PC-9 (cell line): ENCODE results near the gene PIK3CB. TPM values are rescaled to one million over a fixed set of nuclear protein-coding genes. Genes with fewer than 3 reads are reported as not detected.
A peak's percentile ranks its signal among the peaks of the same experiment; 100 is the strongest.
"Not testable (repeated sequence)": the region's sequence is repeated elsewhere in the genome, so short reads cannot be mapped to it uniquely, and the experiment has no call there.

Source experiments
- BruUV-seq: library from RNA; stranded (reverse); fragments of 400-500 nt; replicated peaks from 2 replicates; lab custom pipeline; 2021; lab: Mats Ljungman, UMichigan
- CTCF ChIA-PET: fragments of 300-600 bp; sonication (Branson Sonifier 250); formaldehyde crosslinking; loops from one replicate; lab custom pipeline; 2022; ENCODE audit warnings: antibody characterized with exemption; lab: Charles Lee
- POLR2A ChIA-PET: fragments of 300-600 bp; sonication (Branson Sonifier 250); formaldehyde crosslinking; loops from one replicate; lab custom pipeline; 2022; ENCODE audit warnings: antibody characterized with exemption; ENCODE audit not compliant: unreplicated experiment; lab: Charles Lee
- DNase-seq, 2 experiments: peaks; one replicate each; pipeline versions ENCODE4 v3.0.0 to v3.0.0-alpha.2; 2015 to 2022; ENCODE audit warnings: mixed read lengths in 1 of 2
- H2AFZ ChIP-seq: fragments of 200-600 bp; sonication (generic); 2 replicates; pipeline ENCODE4 v1.8.1; 2017; ENCODE audit warnings: antibody characterized with exemption
- H3F3A ChIP-seq: fragments of 200-600 bp; sonication (generic); 2 replicates; pipeline ENCODE4 v1.8.1; 2017; ENCODE audit warnings: antibody characterized with exemption, mild to moderate bottlenecking, low read depth; ENCODE audit not compliant: insufficient read depth
- H3K27ac ChIP-seq: fragments of 200-600 bp; sonication (generic); 2 replicates; pipeline ENCODE4 v1.6.1; 2016; ENCODE audit warnings: mixed run types
- H3K27me3 ChIP-seq: fragments of 200-600 bp; sonication (generic); 2 replicates; pipeline ENCODE4 v1.6.1; 2016; ENCODE audit warnings: low read depth, mixed run types; ENCODE audit not compliant: insufficient read depth
- H3K36me3 ChIP-seq: fragments of 200-600 bp; sonication (generic); 2 replicates; pipeline ENCODE4 v1.6.1; 2016; ENCODE audit warnings: low read depth, mixed run types
- H3K4me1 ChIP-seq: fragments of 200-600 bp; sonication (generic); replicated peaks from 2 replicates; pipeline ENCODE4 v1.6.1; 2016; ENCODE audit warnings: mixed run types; ENCODE audit not compliant: insufficient read depth
- H3K4me2 ChIP-seq: fragments of 200-600 bp; sonication (generic); 2 replicates; pipeline ENCODE4 v1.6.1; 2017; ENCODE audit warnings: mixed run types
- H3K4me3 ChIP-seq: fragments of 200-600 bp; sonication (generic); 2 replicates; pipeline ENCODE4 v1.6.1; 2016; ENCODE audit warnings: mixed run types
- H3K79me2 ChIP-seq: fragments of 200-600 bp; sonication (generic); 2 replicates; pipeline ENCODE4 v1.6.1; 2017; ENCODE audit warnings: low read depth, mixed run types
- H3K9me2 ChIP-seq: fragments of 200-600 bp; sonication (generic); 2 replicates; pipeline ENCODE4 v1.8.1; 2017; ENCODE audit warnings: mild to moderate bottlenecking; ENCODE audit not compliant: insufficient read depth
- H3K9me3 ChIP-seq: fragments of 200-600 bp; sonication (generic); 2 replicates; pipeline ENCODE4 v1.8.1; 2016; ENCODE audit warnings: low read depth; ENCODE audit not compliant: insufficient read depth
- H4K20me1 ChIP-seq: fragments of 200-600 bp; sonication (generic); 2 replicates; pipeline ENCODE4 v1.8.1; 2017; ENCODE audit not compliant: insufficient read depth
- CTCF ChIP-seq: fragments of 200-600 bp; sonication (generic); conservative IDR thresholded peaks from 2 replicates; pipeline ENCODE4 v1.6.1; 2017; ENCODE audit warnings: mixed run types, antibody characterized with exemption, mild to moderate bottlenecking, moderate library complexity
- EZH2 ChIP-seq: fragments of 200-600 bp; sonication (generic); IDR thresholded peaks from 2 replicates; pipeline ENCODE4 v1.8.0; 2017; ENCODE audit warnings: antibody characterized with exemption, low read depth
- intact Hi-C: fragments of 100-400 bp; cut with micrococcal nuclease; formaldehyde crosslinking; loops from one replicate; pipeline ENCODE4 v1.10.0; 2022; ENCODE audit not compliant: unreplicated experiment
- total RNA-seq: library from RNA; stranded (reverse); gene quantifications from 2 replicates; pipeline ENCODE4 v1.2.3, GENCODE V29; 2021

PIK3CB gene
- total RNA-seq, 1 experiment from 2014 or later, result 47.8 TPM

GRCh38 chr3:138615462-138615861, 219.3 kb downstream of the PIK3CB start:
- Histone ChIP-seq H3K27ac (no peak overlapping the region), H3K36me3 (no peaks in the 10 kb centered on the region), H3K9me2 (no peaks in the 10 kb centered on the region), H3K4me1 (no peaks in the 10 kb centered on the region; the same call in 1 of the 2 replicates), H2AFZ (no peak overlapping the region), H3K4me3 (no peak overlapping the region), H4K20me1 (no peaks in the 10 kb centered on the region), H3K4me2 (no peak overlapping the region), H3F3A (peaks cover 7% of the 10 kb centered on the region; the same call in 1 of the 2 replicates), H3K27me3 (no peaks in the 10 kb centered on the region), H3K9me3 (no peaks in the 10 kb centered on the region), H3K79me2 (peaks cover 9% of the 10 kb centered on the region; the same call in 1 of the 2 replicates)
- ChIA-PET POLR2A (no interaction called here), CTCF (no interaction called here)
- BruUV-seq, result no TSS peak
- no peak for DNase-seq
- intact Hi-C loops, result no loop called here
- TF ChIP-seq EZH2 (no peak), CTCF (no peak)

GRCh38 chr3:138609898-138610266, 224.8 kb downstream of the PIK3CB start:
- no peak overlapping the region for H3K27ac ChIP-seq
- no peak for TF ChIP-seq EZH2
- TF ChIP-seq CTCF, result no peak
- H3K9me2 ChIP-seq, result no peaks in the 10 kb centered on the region
- no peak overlapping the region for H2AFZ ChIP-seq
- H3K36me3 ChIP-seq, result no peaks in the 10 kb centered on the region
- DNase-seq, result no peak
- H3K9me3 ChIP-seq, result no peaks in the 10 kb centered on the region
- H3K4me1 ChIP-seq, result peaks cover 14% of the 10 kb centered on the region; the same call in 1 of the 2 replicates
- H3K79me2 ChIP-seq, result peaks cover 14% of the 10 kb centered on the region
- CTCF ChIA-PET, result interaction anchor here (1.1 kb wide), 1 partner anchor 16 kb away, joined by 3 read pairs; the partner anchor contains the start of gene CEP70
- POLR2A ChIA-PET, result no interaction called here
- H3F3A ChIP-seq, result peaks cover 20% of the 10 kb centered on the region; the same call in 1 of the 2 replicates
- TSS peak; percentile 69 for BruUV-seq
- H3K27me3 ChIP-seq, result no peaks in the 10 kb centered on the region
- H3K4me2 ChIP-seq, result peak overlapping the region; percentile 81
- H3K4me3 ChIP-seq, result peak overlapping the region; percentile 85; the same call in 1 of the 2 replicates
- H4K20me1 ChIP-seq, result no peaks in the 10 kb centered on the region
- intact Hi-C loops, result no loop called here

- H3K9me3 ChIP-seq, result no peaks in the 10 kb centered on the region
- H4K20me1 ChIP-seq, result no peaks in the 10 kb centered on the region
- peaks cover 20% of the 10 kb centered on the region; the same call in 1 of the 2 replicates for H3F3A ChIP-seq
- peaks cover 14% of the 10 kb centered on the region for H3K79me2 ChIP-seq
- H3K27ac ChIP-seq, result peak within 1 kb of the TSS; percentile 82
- no TSS peak for BruUV-seq
- H3K36me3 ChIP-seq, result no peaks in the 10 kb centered on the region
- TF ChIP-seq EZH2 (no peak), CTCF (no peak)
- H2AFZ ChIP-seq, result peak within 1 kb of the TSS; percentile 91
- H3K4me2 ChIP-seq, result peak within 1 kb of the TSS; percentile 81
- no peaks in the 10 kb centered on the region for H3K27me3 ChIP-seq
- peak; percentile 47 to 82 for DNase-seq
- CTCF ChIA-PET, result no interaction called here
- no peaks in the 10 kb centered on the region for H3K9me2 ChIP-seq
- POLR2A ChIA-PET, result interaction anchor here (0.6 kb wide), 2 partner anchors 196 to 252 kb away, joined by 3 read pairs; no protein-coding TSS in a partner anchor
- intact Hi-C loops, result no loop called here
- H3K4me1 ChIP-seq, result peaks cover 14% of the 10 kb centered on the region; the same call in 1 of the 2 replicates
- H3K4me3 ChIP-seq, result peak within 1 kb of the TSS; percentile 85
Measured at GRCh38 chr3:138608322-138609135, 226.2 kb downstream of the PIK3CB start, which contains the start of gene FAIM. Gene FAIM, plus strand, starts transcription at chr3:138608771. Its CDS starts 10,956 bp downstream, at chr3:138619727.

- H3K79me2 ChIP-seq, H3K4me1 ChIP-seq, H3F3A ChIP-seq, DNase-seq, H3K27ac ChIP-seq, H2AFZ ChIP-seq, H3K9me2 ChIP-seq, intact Hi-C loops, H3K36me3 ChIP-seq, H3K4me2 ChIP-seq, H4K20me1 ChIP-seq, H3K27me3 ChIP-seq, H3K9me3 ChIP-seq, H3K4me3 ChIP-seq, BruUV-seq: not testable (repeated sequence)
- ChIA-PET POLR2A (interaction anchor here (0.6 kb wide), 1 partner anchor 95 kb away, joined by 10 read pairs; no protein-coding TSS in a partner anchor), CTCF (interaction anchor here (0.7 kb wide), 1 partner anchor 205 kb away, joined by 3 read pairs; no protein-coding TSS in a partner anchor)
Measured at GRCh38 chr3:138604106-138604595, 230.6 kb downstream of the PIK3CB start.
